ENCODE measurements around the gene CDC42EP1. TPM values are rescaled to one million over a fixed set of nuclear protein-coding genes. Genes with fewer than 3 reads are reported as not detected.

Gene CDC42EP1
- polyA plus RNA-seq, 1 donor from 2014 or later, result 0.24 TPM

DNA sequence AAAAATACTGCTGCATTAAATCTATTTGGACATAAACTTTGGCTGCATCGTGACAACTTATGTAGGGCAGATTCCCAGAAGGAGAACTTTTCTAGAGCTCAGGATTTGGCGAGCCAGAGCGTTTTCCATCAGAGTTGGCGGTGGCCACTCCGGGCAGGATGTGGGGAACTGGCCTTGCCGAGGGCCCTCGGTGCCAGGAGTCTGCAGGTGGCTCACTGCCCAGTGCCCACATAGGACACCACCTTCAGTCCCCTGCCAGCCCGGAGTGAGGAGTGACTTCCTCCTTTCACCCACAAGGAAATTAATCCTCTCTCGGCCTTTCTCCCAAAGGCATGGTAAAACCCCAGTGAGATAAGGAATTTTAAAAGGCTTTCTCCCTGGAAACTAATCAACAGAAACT is 21.2 kb downstream of the CDC42EP1 start:
- H3K27ac ChIP-seq (ENCODE audit: low read length), result no peak overlapping the region
- no peaks in the 10 kb centered on the region for H4K20me1 ChIP-seq (ENCODE audit: insufficient read depth)
- H3K9me3 ChIP-seq (ENCODE audit: low read length), result no peaks in the 10 kb centered on the region
- no peak overlapping the region for H2AFZ ChIP-seq (ENCODE audit: low read depth, low read length)
- no peak for TF ChIP-seq CTCF (IDR thresholded peaks at IDR 0.05; ENCODE audit: poor library complexity, severe bottlenecking)
- no peak for TF ChIP-seq POLR2AphosphoS5 (IDR thresholded peaks at IDR 0.05)
- no peak for TF ChIP-seq MXI1 (conservative IDR thresholded peaks at IDR 0.05; ENCODE audit: poor library complexity, severe bottlenecking)
- TF ChIP-seq EP300 (conservative IDR thresholded peaks at IDR 0.05; ENCODE audit: poor library complexity, severe bottlenecking), result no peak
- TF ChIP-seq TAF1 (IDR thresholded peaks at IDR 0.05; ENCODE audit: low read depth), result no peak
- TF ChIP-seq, protein P1, sequence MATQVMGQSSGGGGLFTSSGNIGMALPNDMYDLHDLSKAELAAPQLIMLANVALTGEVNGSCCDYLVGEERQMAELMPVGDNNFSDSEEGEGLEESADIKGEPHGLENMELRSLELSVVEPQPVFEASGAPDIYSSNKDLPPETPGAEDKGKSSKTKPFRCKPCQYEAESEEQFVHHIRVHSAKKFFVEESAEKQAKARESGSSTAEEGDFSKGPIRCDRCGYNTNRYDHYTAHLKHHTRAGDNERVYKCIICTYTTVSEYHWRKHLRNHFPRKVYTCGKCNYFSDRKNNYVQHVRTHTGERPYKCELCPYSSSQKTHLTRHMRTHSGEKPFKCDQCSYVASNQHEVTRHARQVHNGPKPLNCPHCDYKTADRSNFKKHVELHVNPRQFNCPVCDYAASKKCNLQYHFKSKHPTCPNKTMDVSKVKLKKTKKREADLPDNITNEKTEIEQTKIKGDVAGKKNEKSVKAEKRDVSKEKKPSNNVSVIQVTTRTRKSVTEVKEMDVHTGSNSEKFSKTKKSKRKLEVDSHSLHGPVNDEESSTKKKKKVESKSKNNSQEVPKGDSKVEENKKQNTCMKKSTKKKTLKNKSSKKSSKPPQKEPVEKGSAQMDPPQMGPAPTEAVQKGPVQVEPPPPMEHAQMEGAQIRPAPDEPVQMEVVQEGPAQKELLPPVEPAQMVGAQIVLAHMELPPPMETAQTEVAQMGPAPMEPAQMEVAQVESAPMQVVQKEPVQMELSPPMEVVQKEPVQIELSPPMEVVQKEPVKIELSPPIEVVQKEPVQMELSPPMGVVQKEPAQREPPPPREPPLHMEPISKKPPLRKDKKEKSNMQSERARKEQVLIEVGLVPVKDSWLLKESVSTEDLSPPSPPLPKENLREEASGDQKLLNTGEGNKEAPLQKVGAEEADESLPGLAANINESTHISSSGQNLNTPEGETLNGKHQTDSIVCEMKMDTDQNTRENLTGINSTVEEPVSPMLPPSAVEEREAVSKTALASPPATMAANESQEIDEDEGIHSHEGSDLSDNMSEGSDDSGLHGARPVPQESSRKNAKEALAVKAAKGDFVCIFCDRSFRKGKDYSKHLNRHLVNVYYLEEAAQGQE (IDR thresholded peaks at IDR 0.05; ENCODE audit: borderline replicate concordance), result no peak
- TF ChIP-seq RAD21 (conservative IDR thresholded peaks at IDR 0.05), result no peak
- no peak for TF ChIP-seq SMC3 (conservative IDR thresholded peaks at IDR 0.05; ENCODE audit: poor library complexity)
- no peak for TF ChIP-seq EZH2 (IDR thresholded peaks at IDR 0.05; ENCODE audit: borderline replicate concordance, insufficient read depth, low read length, poor library complexity, severe bottlenecking)
- no peaks in the 10 kb centered on the region for H3F3A ChIP-seq (ENCODE audit: insufficient read depth, low read length, poor library complexity, severe bottlenecking)
- no peaks in the 10 kb centered on the region for H3K27me3 ChIP-seq (ENCODE audit: insufficient read depth, low read depth, low read length)
- no peaks in the 10 kb centered on the region for H3K79me2 ChIP-seq (replicated peaks; ENCODE audit: insufficient read depth, low read length)
- no peaks in the 10 kb centered on the region for H3K9me2 ChIP-seq (ENCODE audit: insufficient read depth, low read length)
- no peak overlapping the region for H3K4me3 ChIP-seq (ENCODE audit: low read length)
- H3K36me3 ChIP-seq (ENCODE audit: insufficient read depth, low read length), result no peaks in the 10 kb centered on the region
- H3K9ac ChIP-seq (ENCODE audit: low read length), result no peak overlapping the region
- no peak overlapping the region for H3K4me2 ChIP-seq (ENCODE audit: low read length)

- H3K9me2 ChIP-seq (ENCODE audit: insufficient read depth, low read length), result no peaks in the 10 kb centered on the region
- H3K4me3 ChIP-seq (ENCODE audit: low read length), result no peak overlapping the region
- H3K36me3 ChIP-seq (ENCODE audit: insufficient read depth, low read length), result no peaks in the 10 kb centered on the region
- no peak for TF ChIP-seq EZH2 (IDR thresholded peaks at IDR 0.05; ENCODE audit: borderline replicate concordance, insufficient read depth, low read length, poor library complexity, severe bottlenecking)
- TF ChIP-seq SMC3 (conservative IDR thresholded peaks at IDR 0.05; ENCODE audit: poor library complexity), result no peak
- TF ChIP-seq, protein P1 (IDR thresholded peaks at IDR 0.05; ENCODE audit: borderline replicate concordance), result no peak
- TF ChIP-seq EP300 (conservative IDR thresholded peaks at IDR 0.05; ENCODE audit: poor library complexity, severe bottlenecking), result no peak
- TF ChIP-seq TAF1 (IDR thresholded peaks at IDR 0.05; ENCODE audit: low read depth), result no peak
- TF ChIP-seq MXI1 (conservative IDR thresholded peaks at IDR 0.05; ENCODE audit: poor library complexity, severe bottlenecking), result no peak
- no peak for TF ChIP-seq POLR2AphosphoS5 (IDR thresholded peaks at IDR 0.05)
- TF ChIP-seq RAD21 (conservative IDR thresholded peaks at IDR 0.05), result no peak
- TF ChIP-seq CTCF (IDR thresholded peaks at IDR 0.05; ENCODE audit: poor library complexity, severe bottlenecking), result no peak
- no peaks in the 10 kb centered on the region for H4K20me1 ChIP-seq (ENCODE audit: insufficient read depth)
- no peaks in the 10 kb centered on the region for H3K79me2 ChIP-seq (replicated peaks; ENCODE audit: insufficient read depth, low read length)
- H3K4me2 ChIP-seq (ENCODE audit: low read length), result no peak overlapping the region
- H3K9ac ChIP-seq (ENCODE audit: low read length), result no peak overlapping the region
- no peaks in the 10 kb centered on the region for H3K9me3 ChIP-seq (ENCODE audit: low read length)
- H3K27me3 ChIP-seq (ENCODE audit: insufficient read depth, low read depth, low read length), result no peaks in the 10 kb centered on the region
- no peak overlapping the region for H3K27ac ChIP-seq (ENCODE audit: low read length)
- no peak overlapping the region for H2AFZ ChIP-seq (ENCODE audit: low read depth, low read length)
- H3F3A ChIP-seq (ENCODE audit: insufficient read depth, low read length, poor library complexity, severe bottlenecking), result no peaks in the 10 kb centered on the region
Measured at GRCh38 chr22:37582526-37582925, 22.2 kb downstream of the CDC42EP1 start.
